ENCODE results near the gene SHANK2.

- TF ChIP-seq CTCF (IDR thresholded peaks at IDR 0.05; ENCODE audit: low read length) (no peak), EZH2 (optimal IDR thresholded peaks at IDR 0.05; ENCODE audit: low read depth, low read length) (no peak), EZH2phosphoT487 (IDR thresholded peaks at IDR 0.05; ENCODE audit: low read length) (no peak)
Measured at GRCh38 chr11:71249301-71249700, 3.1 kb downstream of the SHANK2 start.

Measured in MM.1S (cell line).